Measurements from ENCODE around the gene ACP2. TPM values are rescaled to one million over a fixed set of nuclear protein-coding genes. Genes with fewer than 3 reads are reported as not detected.

The ACP2 gene
- total and polyA plus RNA-seq, 9 of the 15 experiments (the other 6 are each of a cell fraction or from before 2014, with no cell fraction given) = 1.9 to 20.0 (median 11.6) TPM

DNA sequence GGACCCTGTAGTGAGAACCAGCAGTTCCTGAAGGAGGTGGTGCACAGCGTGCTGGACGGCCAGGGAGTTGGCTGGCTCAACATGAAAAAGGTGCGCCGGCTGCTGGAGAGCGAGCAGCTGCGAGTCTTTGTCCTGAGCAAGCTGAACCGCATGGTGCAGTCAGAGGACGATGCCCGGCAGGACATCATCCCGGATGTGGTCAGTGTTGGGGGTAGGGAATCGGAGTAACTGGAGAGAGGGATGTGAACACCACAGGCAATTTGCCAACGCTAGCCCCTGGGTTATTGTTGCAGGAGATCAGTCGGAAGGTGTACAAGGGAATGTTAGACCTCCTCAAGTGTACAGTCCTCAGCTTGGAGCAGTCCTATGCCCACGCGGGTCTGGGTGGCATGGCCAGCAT is 41.2 kb upstream of the ACP2 start:
- intact Hi-C loops (cut with micrococcal nuclease) = no loop called here
- no peaks in the 10 kb centered on the region for H3K4me1 ChIP-seq (replicated peaks in 1 of 2; ENCODE audit: control insufficient read depth in 2 of 2, insufficient read depth in 2 of 2, low read length in 2 of 2)
- POLR2A ChIA-PET = interaction anchor here (2.3 kb wide), 1 partner anchor 9 kb away, joined by 5 read pairs; no protein-coding TSS in a partner anchor
- no peak for ATAC-seq
- H3K9ac ChIP-seq (ENCODE audit: insufficient read depth in 1 of 2, low read depth in 2 of 2, low read length in 2 of 2) = no peak overlapping the region
- no peaks in the 10 kb centered on the region for H3K79me2 ChIP-seq (ENCODE audit: control insufficient read depth, insufficient read depth, low read length)
- 91% methylated on average over 15 of the region's 15 CpGs for WGBS (ENCODE audit: insufficient coverage, low coverage, missing lambda C conversion rate)
- no peaks in the 10 kb centered on the region for H3K27me3 ChIP-seq (ENCODE audit: control insufficient read depth in 2 of 2, insufficient read depth in 2 of 2, low read length in 2 of 2)
- H3K27ac ChIP-seq (ENCODE audit: extremely low read depth, low read depth, low read length) = no peak overlapping the region
- no TSS peak for BruUV-seq (replicated peaks)
- no peaks in the 10 kb centered on the region for H3K9me1 ChIP-seq (ENCODE audit: control insufficient read depth, insufficient read depth, low read length)
- no peaks in the 10 kb centered on the region for H3K9me3 ChIP-seq (replicated peaks; ENCODE audit: control insufficient read depth, insufficient read depth, low read depth, low read length)
- DNase-seq (ENCODE audit: extremely low read depth in 1 of 4, low spot score in 3 of 4) = no peak
- peaks cover 88% of the 10 kb centered on the region for H3K36me3 ChIP-seq (ENCODE audit: control insufficient read depth, insufficient read depth, low read length)
- CTCF ChIA-PET (ENCODE audit: low intra/inter-chr PET ratio) = interaction anchor here (1.1 kb wide), 1 partner anchor 400 kb away, joined by 3 read pairs; no protein-coding TSS in a partner anchor
- H3K4me3 ChIP-seq = no peak overlapping the region
- in situ Hi-C loops (cut with MboI) = no loop called here
- no peaks in the 10 kb centered on the region for H4K20me1 ChIP-seq (replicated peaks; ENCODE audit: control insufficient read depth, insufficient read depth, low read length)
- FAIRE-seq = no peak
- no peak for TF ChIP-seq WHSC1 (IDR thresholded peaks at IDR 0.05; ENCODE audit: low read length)
- no peak for TF ChIP-seq ZC3H11A (IDR thresholded peaks at IDR 0.05; ENCODE audit: low read depth, low read length)
- TF ChIP-seq MAFF (IDR thresholded peaks at IDR 0.05; ENCODE audit: low read length) = no peak
- no peak overlapping the region for H2AFZ ChIP-seq (ENCODE audit: low read depth, low read length)
- no peak overlapping the region for H3K4me2 ChIP-seq (ENCODE audit: insufficient read depth, low read length)

GRCh38 chr11:47288066-47288465 is 39.5 kb upstream of the ACP2 start:
- no peak for FAIRE-seq

More at GRCh38 chr11:47288066-47288465, 39.5 kb upstream of the ACP2 start:
- no peak overlapping the region for H2AFZ ChIP-seq (ENCODE audit: low read depth, low read length)
- intact Hi-C loops (cut with micrococcal nuclease) = no loop called here
- H3K4me3 ChIP-seq = no peak overlapping the region
- DNase-seq (ENCODE audit: extremely low read depth in 1 of 4, low spot score in 3 of 4) (no peak), ATAC-seq (no peak)
- H3K4me1 ChIP-seq (replicated peaks in 1 of 2; ENCODE audit: control insufficient read depth in 2 of 2, insufficient read depth in 2 of 2, low read length in 2 of 2) = no peaks in the 10 kb centered on the region
- H3K4me2 ChIP-seq (ENCODE audit: insufficient read depth, low read length) = no peak overlapping the region
- H3K36me3 ChIP-seq (ENCODE audit: control insufficient read depth, insufficient read depth, low read length) = peaks cover 91% of the 10 kb centered on the region
- no peaks in the 10 kb centered on the region for H4K20me1 ChIP-seq (replicated peaks; ENCODE audit: control insufficient read depth, insufficient read depth, low read length)
- H3K9ac ChIP-seq (ENCODE audit: insufficient read depth in 1 of 2, low read depth in 2 of 2, low read length in 2 of 2) = no peak overlapping the region
- ChIA-PET CTCF (ENCODE audit: low intra/inter-chr PET ratio) (no interaction called here), POLR2A (interaction anchor here (0.6 kb wide), 1 partner anchor 129 kb away, joined by 3 read pairs; no protein-coding TSS in a partner anchor)
- TF ChIP-seq SUPT5H (IDR thresholded peaks at IDR 0.05) (no peak), ATF7 (IDR thresholded peaks at IDR 0.05) (no peak), ZBTB11 (CRISPR knock-in tag; IDR thresholded peaks at IDR 0.05) (no peak), YBX1 (IDR thresholded peaks at IDR 0.05) (no peak), CXXC5 (CRISPR knock-in tag; IDR thresholded peaks at IDR 0.05) (no peak), ATF1 (CRISPR knock-in tag; IDR thresholded peaks at IDR 0.05) (no peak), ATF1 (tag; IDR thresholded peaks at IDR 0.05) (no peak), CC2D1A (IDR thresholded peaks at IDR 0.05) (no peak)
- TF ChIP-seq, protein P1, sequence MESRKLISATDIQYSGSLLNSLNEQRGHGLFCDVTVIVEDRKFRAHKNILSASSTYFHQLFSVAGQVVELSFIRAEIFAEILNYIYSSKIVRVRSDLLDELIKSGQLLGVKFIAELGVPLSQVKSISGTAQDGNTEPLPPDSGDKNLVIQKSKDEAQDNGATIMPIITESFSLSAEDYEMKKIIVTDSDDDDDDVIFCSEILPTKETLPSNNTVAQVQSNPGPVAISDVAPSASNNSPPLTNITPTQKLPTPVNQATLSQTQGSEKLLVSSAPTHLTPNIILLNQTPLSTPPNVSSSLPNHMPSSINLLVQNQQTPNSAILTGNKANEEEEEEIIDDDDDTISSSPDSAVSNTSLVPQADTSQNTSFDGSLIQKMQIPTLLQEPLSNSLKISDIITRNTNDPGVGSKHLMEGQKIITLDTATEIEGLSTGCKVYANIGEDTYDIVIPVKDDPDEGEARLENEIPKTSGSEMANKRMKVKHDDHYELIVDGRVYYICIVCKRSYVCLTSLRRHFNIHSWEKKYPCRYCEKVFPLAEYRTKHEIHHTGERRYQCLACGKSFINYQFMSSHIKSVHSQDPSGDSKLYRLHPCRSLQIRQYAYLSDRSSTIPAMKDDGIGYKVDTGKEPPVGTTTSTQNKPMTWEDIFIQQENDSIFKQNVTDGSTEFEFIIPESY (CRISPR knock-in tag; IDR thresholded peaks at IDR 0.05) = no peak
- H3K27ac ChIP-seq (ENCODE audit: extremely low read depth, low read depth, low read length) = no peak overlapping the region
- H3K9me1 ChIP-seq (ENCODE audit: control insufficient read depth, insufficient read depth, low read length) = no peaks in the 10 kb centered on the region
- H3K79me2 ChIP-seq (ENCODE audit: control insufficient read depth, insufficient read depth, low read length) = no peaks in the 10 kb centered on the region
- no peaks in the 10 kb centered on the region for H3K27me3 ChIP-seq (ENCODE audit: control insufficient read depth in 2 of 2, insufficient read depth in 2 of 2, low read length in 2 of 2)
- no TSS peak for BruUV-seq (replicated peaks)
- no peaks in the 10 kb centered on the region for H3K9me3 ChIP-seq (replicated peaks; ENCODE audit: control insufficient read depth, insufficient read depth, low read depth, low read length)
- WGBS (ENCODE audit: insufficient coverage, low coverage, missing lambda C conversion rate) = 94% methylated on average over 5 of the region's 5 CpGs
- in situ Hi-C loops (cut with MboI) = no loop called here

All from K562 (cell line).